Stimulated activated CD8-positive, alpha-beta memory T cell treated with anti-CD3 and anti-CD28 coated beads, Interleukin-15, amount 100 ng/mL, for 24 hours (primary cell): ENCODE measurements around the gene DPM2.

Experiments
- DNase-seq: peaks from one replicate; pipeline ENCODE4 v3.0.0-alpha.2; 2020; ENCODE audit warnings: low read depth

The DPM2 gene

GRCh38 chr9:127937388-127938297 lies at the start of gene DPM2:
DPM2 (minus strand) TSS chr9:127937854; CDS start chr9:127937820, 34 bp downstream.
- peak; percentile 73 for DNase-seq

- no peak for DNase-seq
Observed at GRCh38 chr9:127987103-127987614, 49.5 kb upstream of the DPM2 start.

- DNase-seq, result no peak
Observed at GRCh38 chr9:127985011-127985410, 47.4 kb upstream of the DPM2 start.

- DNase-seq, result no peak
Observed at GRCh38 chr9:127983847-127984289, 46.2 kb upstream of the DPM2 start.

GRCh38 chr9:127982912-127983311 lies 45.3 kb upstream of the DPM2 start:
- no peak for DNase-seq

- DNase-seq, result no peak
Observed at GRCh38 chr9:127981559-127982121, 44.0 kb upstream of the DPM2 start.

GRCh38 chr9:127980706-127981558 lies 43.3 kb upstream of the DPM2 start, which contains the start of gene EEIG1:
EEIG1 (minus strand) TSS chr9:127980989; CDS start chr9:127980137, 852 bp downstream.
- peak; percentile 92 for DNase-seq

GRCh38 chr9:127980060-127980705 lies 42.5 kb upstream of the DPM2 start:
- no peak for DNase-seq

- DNase-seq, result no peak
Observed at GRCh38 chr9:127979333-127980059, 41.8 kb upstream of the DPM2 start.

- no peak for DNase-seq
Observed at GRCh38 chr9:127979015-127979332, 41.3 kb upstream of the DPM2 start.

GRCh38 chr9:127977884-127978647 lies 40.4 kb upstream of the DPM2 start:
- no peak for DNase-seq

- no peak for DNase-seq
Observed at GRCh38 chr9:127977009-127977883, 39.6 kb upstream of the DPM2 start.

- no peak for DNase-seq
Observed at GRCh38 chr9:127976498-127976897, 38.8 kb upstream of the DPM2 start.

- no peak for DNase-seq
Observed at GRCh38 chr9:127975376-127976315, 38.0 kb upstream of the DPM2 start.

GRCh38 chr9:127974769-127975261 lies 37.2 kb upstream of the DPM2 start:
- no peak for DNase-seq

GRCh38 chr9:127974001-127974768 lies 36.5 kb upstream of the DPM2 start:
- no peak for DNase-seq
